Neural cell (in vitro differentiated cells): ENCODE measurements around the gene SIGLEC10.

Experiments used
- EZH2 ChIP-seq: fragments of 200-600, 300-800 bp; shearing (Covaris generic), sonication (generic); IDR thresholded peaks from 2 replicates; pipeline ENCODE4 v1.6.1; 2014; ENCODE audit warnings: antibody characterized with exemption, low read length, borderline replicate concordance, mild to moderate bottlenecking; ENCODE audit not compliant: insufficient read depth, poor library complexity, severe bottlenecking
- RAD21 ChIP-seq: fragments of 450-650 bp; conservative IDR thresholded peaks from 2 replicates; pipeline ENCODE4 v1.6.1; 2014; ENCODE audit warnings: antibody characterized with exemption, mild to moderate bottlenecking, moderate library complexity
- TF ChIP-seq, protein P1 (sequence below): fragments of 450-650 bp; IDR thresholded peaks from 2 replicates; pipeline ENCODE4 v1.5.1; 2014; ENCODE audit warnings: antibody characterized with exemption, mild to moderate bottlenecking, moderate library complexity; ENCODE audit not compliant: poor library complexity, severe bottlenecking
- TF ChIP-seq, protein P2 (sequence below): IDR thresholded peaks from 2 replicates; pipeline ENCODE4 v1.6.1; 2012; ENCODE audit warnings: borderline replicate concordance

DNA sequence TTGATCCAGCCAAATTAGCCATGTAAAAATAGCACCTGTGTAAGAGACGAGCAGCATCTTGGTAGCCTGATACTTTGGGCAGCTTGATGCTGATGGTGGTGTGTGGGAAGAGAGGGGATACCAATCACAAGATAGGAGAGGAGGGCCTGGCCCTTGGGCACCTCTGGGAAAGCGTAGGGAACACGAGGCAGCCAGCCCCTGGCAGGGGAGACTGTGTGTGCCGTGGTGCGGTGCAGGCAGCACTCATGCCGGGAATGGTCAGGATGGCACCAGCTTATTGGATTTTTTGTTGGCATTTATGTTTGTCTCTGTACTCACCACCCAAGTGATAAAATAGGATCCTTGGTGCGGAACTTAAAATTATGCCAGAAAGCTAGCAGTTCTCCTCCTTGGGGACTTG, 30.6 kb upstream of the SIGLEC10 start:
- TF ChIP-seq, protein P1, sequence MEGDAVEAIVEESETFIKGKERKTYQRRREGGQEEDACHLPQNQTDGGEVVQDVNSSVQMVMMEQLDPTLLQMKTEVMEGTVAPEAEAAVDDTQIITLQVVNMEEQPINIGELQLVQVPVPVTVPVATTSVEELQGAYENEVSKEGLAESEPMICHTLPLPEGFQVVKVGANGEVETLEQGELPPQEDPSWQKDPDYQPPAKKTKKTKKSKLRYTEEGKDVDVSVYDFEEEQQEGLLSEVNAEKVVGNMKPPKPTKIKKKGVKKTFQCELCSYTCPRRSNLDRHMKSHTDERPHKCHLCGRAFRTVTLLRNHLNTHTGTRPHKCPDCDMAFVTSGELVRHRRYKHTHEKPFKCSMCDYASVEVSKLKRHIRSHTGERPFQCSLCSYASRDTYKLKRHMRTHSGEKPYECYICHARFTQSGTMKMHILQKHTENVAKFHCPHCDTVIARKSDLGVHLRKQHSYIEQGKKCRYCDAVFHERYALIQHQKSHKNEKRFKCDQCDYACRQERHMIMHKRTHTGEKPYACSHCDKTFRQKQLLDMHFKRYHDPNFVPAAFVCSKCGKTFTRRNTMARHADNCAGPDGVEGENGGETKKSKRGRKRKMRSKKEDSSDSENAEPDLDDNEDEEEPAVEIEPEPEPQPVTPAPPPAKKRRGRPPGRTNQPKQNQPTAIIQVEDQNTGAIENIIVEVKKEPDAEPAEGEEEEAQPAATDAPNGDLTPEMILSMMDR, result no peak
- TF ChIP-seq, protein P2, sequence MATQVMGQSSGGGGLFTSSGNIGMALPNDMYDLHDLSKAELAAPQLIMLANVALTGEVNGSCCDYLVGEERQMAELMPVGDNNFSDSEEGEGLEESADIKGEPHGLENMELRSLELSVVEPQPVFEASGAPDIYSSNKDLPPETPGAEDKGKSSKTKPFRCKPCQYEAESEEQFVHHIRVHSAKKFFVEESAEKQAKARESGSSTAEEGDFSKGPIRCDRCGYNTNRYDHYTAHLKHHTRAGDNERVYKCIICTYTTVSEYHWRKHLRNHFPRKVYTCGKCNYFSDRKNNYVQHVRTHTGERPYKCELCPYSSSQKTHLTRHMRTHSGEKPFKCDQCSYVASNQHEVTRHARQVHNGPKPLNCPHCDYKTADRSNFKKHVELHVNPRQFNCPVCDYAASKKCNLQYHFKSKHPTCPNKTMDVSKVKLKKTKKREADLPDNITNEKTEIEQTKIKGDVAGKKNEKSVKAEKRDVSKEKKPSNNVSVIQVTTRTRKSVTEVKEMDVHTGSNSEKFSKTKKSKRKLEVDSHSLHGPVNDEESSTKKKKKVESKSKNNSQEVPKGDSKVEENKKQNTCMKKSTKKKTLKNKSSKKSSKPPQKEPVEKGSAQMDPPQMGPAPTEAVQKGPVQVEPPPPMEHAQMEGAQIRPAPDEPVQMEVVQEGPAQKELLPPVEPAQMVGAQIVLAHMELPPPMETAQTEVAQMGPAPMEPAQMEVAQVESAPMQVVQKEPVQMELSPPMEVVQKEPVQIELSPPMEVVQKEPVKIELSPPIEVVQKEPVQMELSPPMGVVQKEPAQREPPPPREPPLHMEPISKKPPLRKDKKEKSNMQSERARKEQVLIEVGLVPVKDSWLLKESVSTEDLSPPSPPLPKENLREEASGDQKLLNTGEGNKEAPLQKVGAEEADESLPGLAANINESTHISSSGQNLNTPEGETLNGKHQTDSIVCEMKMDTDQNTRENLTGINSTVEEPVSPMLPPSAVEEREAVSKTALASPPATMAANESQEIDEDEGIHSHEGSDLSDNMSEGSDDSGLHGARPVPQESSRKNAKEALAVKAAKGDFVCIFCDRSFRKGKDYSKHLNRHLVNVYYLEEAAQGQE, result no peak
- TF ChIP-seq RAD21 (no peak), EZH2 (no peak)
